Measurements from ENCODE around the gene CDC42BPA. TPM values are rescaled to one million over a fixed set of nuclear protein-coding genes. Genes with fewer than 3 reads are reported as not detected.
A peak's percentile ranks its signal among the peaks of the same experiment; 100 is the strongest.

The CDC42BPA gene
- total RNA-seq, 1 experiment from 2014 or later = 30.1 TPM

- H3K27ac ChIP-seq (ENCODE audit: insufficient read length, low read depth, low read length) = no peak overlapping the region
- Mint-ChIP-seq H3K4me3 (no peak overlapping the region), H3K4me1 (peaks cover 0 to 3% of the 10 kb centered on the region in 2 experiments; a peak in 3 of 4 replicates), H3K9me3 (peaks cover 2 to 6% of the 10 kb centered on the region in 2 experiments; a peak in 2 of 5 replicates), H3K36me3 (ENCODE audit: insufficient read depth in 1 of 3, low read depth in 3 of 3) (peaks cover 3 to 19% (median 5%) of the 10 kb centered on the region in 3 experiments; a peak in 6 of 7 replicates), H3K27me3 (ENCODE audit: low read depth) (no peaks in the 10 kb centered on the region), H3K27ac (peak overlapping the region in 1 of 3 experiments; percentile 81; a peak in 2 of 7 replicates)
- no peaks in the 10 kb centered on the region for H4K20me1 ChIP-seq (ENCODE audit: control insufficient read depth, insufficient read depth, insufficient read length)
- H2BK120ac ChIP-seq (ENCODE audit: low read depth, low read length, poor library complexity, severe bottlenecking) = no peak overlapping the region
- TF ChIP-seq CTCF (conservative IDR thresholded peaks at IDR 0.05) = no peak
- no CpG with 5 or more reads among the region's 29 CpGs for WGBS (ENCODE audit: extremely low coverage, insufficient read length, low lambda C conversion rate)
- H3K23me2 ChIP-seq (ENCODE audit: insufficient read length, low read depth, low read length, poor library complexity, severe bottlenecking) = no peaks in the 10 kb centered on the region
- H3K27me3 ChIP-seq (ENCODE audit: insufficient read depth, low read length) = no peaks in the 10 kb centered on the region
- no peak overlapping the region for H3K23ac ChIP-seq (ENCODE audit: insufficient read length, low read depth, low read length)
- no peaks in the 10 kb centered on the region; the same call in 1 of the 2 replicates for H3K79me2 ChIP-seq (ENCODE audit: insufficient read depth, low read length)
- H3K4me2 ChIP-seq (ENCODE audit: insufficient read depth, insufficient read length, low read length) = no peak overlapping the region
- H2BK12ac ChIP-seq (ENCODE audit: insufficient read length, low read depth, low read length) = no peak overlapping the region
- H3K18ac ChIP-seq (ENCODE audit: insufficient read length, low read depth, low read length) = no peak overlapping the region
- no peaks in the 10 kb centered on the region for H3K9me3 ChIP-seq (ENCODE audit: control insufficient read depth, low read depth, low read length)
- H4K91ac ChIP-seq (ENCODE audit: insufficient read length, low read depth, low read length) = no peak overlapping the region
- no peak overlapping the region for H4K5ac ChIP-seq (ENCODE audit: insufficient read length, low read depth, low read length)
- H3T11ph ChIP-seq (ENCODE audit: low read length) = no peak overlapping the region
- no peaks in the 10 kb centered on the region for H3K4me1 ChIP-seq (ENCODE audit: insufficient read depth, low read length)
- H3K56ac ChIP-seq (ENCODE audit: insufficient read length, low read depth, low read length) = no peak overlapping the region
- H3K9ac ChIP-seq (ENCODE audit: extremely low read depth, insufficient read length, low read length) = no peak overlapping the region
- no peak overlapping the region for H2AK5ac ChIP-seq (ENCODE audit: insufficient read length, low read length)
- H2BK15ac ChIP-seq (ENCODE audit: low read depth, low read length) = no peak overlapping the region
- no peak overlapping the region for H2BK20ac ChIP-seq (ENCODE audit: low read depth, low read length, poor library complexity, severe bottlenecking)
- no peak overlapping the region for H3K14ac ChIP-seq (ENCODE audit: insufficient read depth, low read length)
- no peaks in the 10 kb centered on the region for H3K79me1 ChIP-seq (ENCODE audit: insufficient read depth, low read depth, low read length, poor library complexity, severe bottlenecking)
- DNase-seq = peak; percentile 23
- H2BK5ac ChIP-seq (ENCODE audit: insufficient read length, low read length) = no peak overlapping the region
- no peak overlapping the region for H2AFZ ChIP-seq (ENCODE audit: low read length)
- H3K4ac ChIP-seq (ENCODE audit: low read depth, low read length) = no peak overlapping the region
- H4K8ac ChIP-seq (replicated peaks; ENCODE audit: insufficient read length, low read depth, low read length) = no peak overlapping the region
Observed at GRCh38 chr1:226964611-226965486, 353.4 kb downstream of the CDC42BPA start.

Data from H9 (cell line).